ENCODE data around the gene MAG. TPM values are rescaled to one million over a fixed set of nuclear protein-coding genes. Genes with fewer than 3 reads are reported as not detected.

MAG gene
- total RNA-seq, 4 donors from 2014 or later = 0.91 to 15.1 TPM; not detected in 2

GRCh38 chr19:35314858-35315470, 23.0 kb downstream of the MAG start:
- Histone ChIP-seq H3K27ac (no peak overlapping the region), H3K27me3 (no peaks in the 10 kb centered on the region), H3K4me1 (no peaks in the 10 kb centered on the region), H3K4me3 (no peak overlapping the region), H3K36me3 (no peaks in the 10 kb centered on the region), H3K9me3 (no peaks in the 10 kb centered on the region)
- intact Hi-C loops (cut with DNase I; ENCODE audit: low total_unique reads) = no loop called here
- TF ChIP-seq CTCF (IDR thresholded peaks at IDR 0.05) = no peak
- TF ChIP-seq POLR2A (IDR thresholded peaks at IDR 0.05) = no peak
- DNase-seq = no peak

- Histone ChIP-seq H3K4me3 (no peak overlapping the region), H3K27ac (no peak overlapping the region), H3K36me3 (no peaks in the 10 kb centered on the region), H3K9me3 (no peaks in the 10 kb centered on the region), H3K4me1 (no peaks in the 10 kb centered on the region), H3K27me3 (no peaks in the 10 kb centered on the region)
- no peak for TF ChIP-seq POLR2A (IDR thresholded peaks at IDR 0.05)
- TF ChIP-seq CTCF (IDR thresholded peaks at IDR 0.05) = no peak
- intact Hi-C loops (cut with DNase I; ENCODE audit: low total_unique reads) = no loop called here
- DNase-seq = no peak
These were observed 23.9 kb downstream of the MAG start for GRCh38 chr19:35315883-35316282.

GRCh38 chr19:35316560-35316959, 24.6 kb downstream of the MAG start:
- TF ChIP-seq POLR2A (IDR thresholded peaks at IDR 0.05) (no peak), CTCF (IDR thresholded peaks at IDR 0.05) (no peak)
- intact Hi-C loops (cut with DNase I; ENCODE audit: low total_unique reads) = no loop called here
- H3K4me1 ChIP-seq = no peaks in the 10 kb centered on the region
- no peaks in the 10 kb centered on the region for H3K27me3 ChIP-seq
- H3K27ac ChIP-seq = no peak overlapping the region
- H3K36me3 ChIP-seq = no peaks in the 10 kb centered on the region
- H3K4me3 ChIP-seq = no peak overlapping the region
- DNase-seq = no peak
- no peaks in the 10 kb centered on the region for H3K9me3 ChIP-seq

GRCh38 chr19:35317464-35318043, 25.6 kb downstream of the MAG start:
- Histone ChIP-seq H3K9me3 (no peaks in the 10 kb centered on the region), H3K4me1 (no peaks in the 10 kb centered on the region), H3K4me3 (no peak overlapping the region), H3K27me3 (no peaks in the 10 kb centered on the region), H3K36me3 (no peaks in the 10 kb centered on the region), H3K27ac (no peak overlapping the region)
- DNase-seq = no peak
- intact Hi-C loops (cut with DNase I; ENCODE audit: low total_unique reads) = no loop called here
- TF ChIP-seq CTCF (IDR thresholded peaks at IDR 0.05) (no peak), POLR2A (IDR thresholded peaks at IDR 0.05) (no peak)

GRCh38 chr19:35318679-35319448, 26.9 kb downstream of the MAG start:
- H3K36me3 ChIP-seq = no peaks in the 10 kb centered on the region
- no peaks in the 10 kb centered on the region for H3K9me3 ChIP-seq
- peak; percentile 30 to 74 for DNase-seq
- H3K27me3 ChIP-seq = no peaks in the 10 kb centered on the region
- intact Hi-C loops (cut with DNase I; ENCODE audit: low total_unique reads) = no loop called here
- TF ChIP-seq POLR2A (IDR thresholded peaks at IDR 0.05) (no peak), CTCF (IDR thresholded peaks at IDR 0.05) (no peak)
- H3K27ac ChIP-seq = peak overlapping the region; percentile 40 to 52
- no peak overlapping the region for H3K4me3 ChIP-seq
- H3K4me1 ChIP-seq = no peaks in the 10 kb centered on the region

Measured in uterus (tissue), 4 donors.